Right atrium auricular region (tissue), 2 donors: Measurements from ENCODE around the gene EPC2. TPM values are rescaled to one million over a fixed set of nuclear protein-coding genes. Genes with fewer than 3 reads are reported as not detected.
A peak's percentile ranks its signal among the peaks of the same experiment; 100 is the strongest.
"Not testable (repeated sequence)": the region's sequence is repeated elsewhere in the genome, so short reads cannot be mapped to it uniquely, and the experiment has no call there.

ENCODE experiments used
- DNase-seq: peaks from one replicate; pipeline ENCODE4 v3.0.0-alpha.2; 2019; ENCODE audit warnings: low spot score
- H3K27ac ChIP-seq, 2 donors: fragments of 200-600 bp; sonication (generic); 1 replicate in 1 of 2; 2 replicates in 1 of 2; pipeline ENCODE4 v1.5.1; 2016 to 2019
- H3K27me3 ChIP-seq, 2 donors: fragments of 200-600 bp; sonication (generic); one replicate each; pipeline versions ENCODE4 v1.5.1 to v1.6.0; 2017 to 2019
- H3K36me3 ChIP-seq: fragments of 200-600 bp; sonication (generic); one replicate; pipeline ENCODE4 v1.5.1; 2016
- H3K4me1 ChIP-seq, 2 donors: fragments of 200-600 bp; sonication (generic); one replicate each; pipeline versions ENCODE4 v1.5.1 to v1.6.0; 2017 to 2019
- H3K4me3 ChIP-seq, 2 donors: fragments of 200-600 bp; sonication (generic); 1 replicate in 1 of 2; 2 replicates in 1 of 2; pipeline ENCODE4 v1.5.1; 2017 to 2019; ENCODE audit warnings: mild to moderate bottlenecking in 1 of 2, moderate library complexity in 1 of 2
- H3K9me3 ChIP-seq, 2 donors: fragments of 200-600 bp; sonication (generic); one replicate each; pipeline ENCODE4 v1.5.1; 2019
- CTCF ChIP-seq, 2 donors: fragments of 200-600 bp; sonication (generic); IDR thresholded peaks; one replicate each; pipeline ENCODE4 v1.5.1; 2019; ENCODE audit warnings: antibody characterized with exemption in 2 of 2
- total RNA-seq, 2 donors: library from RNA; depleted of rRNA; stranded (reverse); fragments of >200 nt; gene quantifications; one replicate each; pipeline ENCODE4 v1.1.0, GENCODE V29; 2016

EPC2 gene
- total RNA-seq, 2 donors from 2014 or later = 17.8 to 18.3 TPM

DNA sequence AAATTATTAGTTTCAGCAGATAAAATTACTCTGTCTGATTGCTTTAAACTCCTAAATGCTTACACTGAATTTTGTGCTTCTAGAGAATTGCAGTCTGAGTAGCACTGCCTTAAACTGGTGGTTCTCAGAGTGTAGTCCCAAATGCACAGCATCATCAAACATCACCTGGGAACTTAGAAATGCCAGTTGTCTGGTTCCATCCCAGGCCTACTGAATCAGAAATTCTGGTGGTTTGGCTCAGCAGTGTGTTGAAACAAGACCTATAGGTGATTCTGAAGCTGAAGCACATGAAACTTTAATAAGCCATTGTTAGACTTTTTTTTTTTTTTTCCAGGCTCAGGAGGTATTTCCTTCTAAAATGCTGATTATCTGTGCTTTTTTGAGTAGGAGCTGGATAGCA, 22.0 kb downstream of the EPC2 start:
- no peak overlapping the region for H3K27ac ChIP-seq
- DNase-seq = no peak
- H3K4me3 ChIP-seq = no peak overlapping the region
- no peaks in the 10 kb centered on the region for H3K36me3 ChIP-seq
- no peaks in the 10 kb centered on the region for H3K9me3 ChIP-seq
- no peaks in the 10 kb centered on the region for H3K27me3 ChIP-seq
- TF ChIP-seq CTCF (IDR thresholded peaks at IDR 0.05) = no peak
- peaks cover 0 to 25% of the 10 kb centered on the region in 2 donors for H3K4me1 ChIP-seq

- no peak for DNase-seq
- H3K27ac ChIP-seq = no peak overlapping the region
- H3K4me1 ChIP-seq = peaks cover 0 to 25% of the 10 kb centered on the region in 2 donors
- no peaks in the 10 kb centered on the region for H3K9me3 ChIP-seq
- H3K27me3 ChIP-seq = no peaks in the 10 kb centered on the region
- no peaks in the 10 kb centered on the region for H3K36me3 ChIP-seq
- TF ChIP-seq CTCF (IDR thresholded peaks at IDR 0.05) = no peak
- no peak overlapping the region for H3K4me3 ChIP-seq
Measured at GRCh38 chr2:148667113-148667836, 22.7 kb downstream of the EPC2 start.

GRCh38 chr2:148670773-148671172, 26.2 kb downstream of the EPC2 start:
- Histone ChIP-seq H3K27ac (no peak overlapping the region), H3K4me1 (peaks cover 0 to 42% of the 10 kb centered on the region in 2 donors)

GRCh38 chr2:148674063-148675020, 29.8 kb downstream of the EPC2 start:
- peak in 1 of 2 donors; percentile 49 for TF ChIP-seq CTCF (IDR thresholded peaks at IDR 0.05)
- no peaks in the 10 kb centered on the region for H3K36me3 ChIP-seq
- H3K9me3 ChIP-seq = no peaks in the 10 kb centered on the region
- no peaks in the 10 kb centered on the region for H3K27me3 ChIP-seq
- no peak for DNase-seq
- peaks cover 0 to 20% of the 10 kb centered on the region in 2 donors for H3K4me1 ChIP-seq
- no peak overlapping the region for H3K4me3 ChIP-seq
- H3K27ac ChIP-seq = no peak overlapping the region

More at GRCh38 chr2:148670773-148671172, 26.2 kb downstream of the EPC2 start:
- Histone ChIP-seq H3K4me3 (no peak overlapping the region), H3K36me3 (no peaks in the 10 kb centered on the region), H3K27me3 (no peaks in the 10 kb centered on the region), H3K9me3 (no peaks in the 10 kb centered on the region)
- no peak for TF ChIP-seq CTCF (IDR thresholded peaks at IDR 0.05)
- DNase-seq = no peak

DNA sequence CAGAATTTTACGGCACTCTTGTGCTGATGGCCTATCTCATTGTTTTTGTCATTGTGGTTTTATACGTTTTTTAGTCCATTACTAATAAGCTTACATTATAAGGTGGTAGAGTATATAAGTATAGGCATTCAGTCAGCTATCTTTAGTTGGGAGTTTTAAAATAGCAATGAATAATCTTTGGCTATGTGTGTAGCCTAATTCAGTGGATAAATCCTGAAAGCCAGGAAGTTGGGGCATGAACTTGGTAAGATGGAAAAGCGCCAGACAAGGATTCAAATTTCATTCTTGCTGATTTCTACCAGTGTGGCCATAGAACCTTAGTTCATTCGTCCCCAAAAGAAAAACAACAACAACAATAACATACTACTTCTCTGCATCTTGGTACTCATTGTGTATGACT, 31.2 kb downstream of the EPC2 start:
- DNase-seq = no peak
- Histone ChIP-seq H3K4me1 (peaks cover 0 to 20% of the 10 kb centered on the region in 2 donors), H3K27me3 (no peaks in the 10 kb centered on the region), H3K4me3 (no peak overlapping the region), H3K9me3 (no peaks in the 10 kb centered on the region), H3K27ac (no peak overlapping the region), H3K36me3 (no peaks in the 10 kb centered on the region)
- no peak for TF ChIP-seq CTCF (IDR thresholded peaks at IDR 0.05)

GRCh38 chr2:148678302-148679179, 34.0 kb downstream of the EPC2 start:
- H3K27me3 ChIP-seq, DNase-seq, H3K36me3 ChIP-seq, H3K4me3 ChIP-seq, H3K27ac ChIP-seq, H3K9me3 ChIP-seq: not testable (repeated sequence)
- H3K4me1 ChIP-seq = peaks cover 0 to 20% of the 10 kb centered on the region in 2 donors
